ENCODE measurements around the gene MAEL. TPM values are rescaled to one million over a fixed set of nuclear protein-coding genes. Genes with fewer than 3 reads are reported as not detected.

Gene MAEL
- total RNA-seq (2014; rRNA removed; shearing (Covaris generic)): not detected in 2 replicates

- Histone ChIP-seq H3K36me3 (replicated peaks; ENCODE audit: control insufficient read depth, insufficient read depth, low read length) (no peaks in the 10 kb centered on the region), H3K27me3 (ENCODE audit: control insufficient read depth, insufficient read depth, low read length) (no peaks in the 10 kb centered on the region; the same call in 1 of the 2 replicates), H3K4me3 (ENCODE audit: insufficient read depth, low read depth, low read length) (no peak within 1 kb of the TSS)
- DNase-seq: peak; percentile 30
Measured at GRCh38 chr1:166988974-166989515, at the start of gene MAEL. TSS of gene MAEL (plus strand) at chr1:166989280. CDS start at chr1:166989353, 73 bp downstream.

DNA sequence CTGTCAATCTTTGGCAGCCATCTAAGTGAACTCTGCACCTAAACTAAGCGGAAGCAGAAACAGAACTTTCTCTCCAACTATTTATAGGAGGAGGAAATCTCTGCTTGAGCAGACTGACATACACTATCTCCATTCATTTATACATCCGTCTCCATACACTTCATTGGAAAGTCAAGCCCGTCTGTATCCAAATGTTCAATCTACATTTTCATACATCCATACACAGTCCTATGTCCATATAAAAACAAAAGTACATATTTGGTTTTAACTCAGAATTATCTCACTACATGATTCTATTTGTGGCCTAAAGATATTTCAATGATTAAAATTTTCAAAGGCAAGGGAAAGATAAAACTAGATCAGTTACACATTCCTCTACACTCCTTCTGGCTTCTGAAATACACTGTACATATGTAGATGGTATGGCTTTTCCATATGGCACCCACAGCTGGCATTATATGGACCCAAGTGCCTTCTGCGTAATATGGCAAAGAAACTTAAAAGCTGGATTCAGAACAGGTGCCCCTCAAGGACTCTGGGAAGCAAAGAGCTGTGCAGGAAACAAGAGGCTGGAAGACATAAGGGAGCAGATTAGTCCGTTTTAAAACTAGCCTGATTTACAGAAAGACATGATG is 49.2 kb upstream of the MAEL start:
- Histone ChIP-seq H3K4me3 (ENCODE audit: insufficient read depth, low read depth, low read length) (no peak overlapping the region), H3K36me3 (replicated peaks; ENCODE audit: control insufficient read depth, insufficient read depth, low read length) (no peaks in the 10 kb centered on the region), H3K27me3 (ENCODE audit: control insufficient read depth, insufficient read depth, low read length) (no peaks in the 10 kb centered on the region; the same call in 1 of the 2 replicates)
- DNase-seq: no peak

- Histone ChIP-seq H3K36me3 (replicated peaks; ENCODE audit: control insufficient read depth, insufficient read depth, low read length) (no peaks in the 10 kb centered on the region), H3K27me3 (ENCODE audit: control insufficient read depth, insufficient read depth, low read length) (peaks cover 28% of the 10 kb centered on the region), H3K4me3 (ENCODE audit: insufficient read depth, low read depth, low read length) (no peak overlapping the region)
- DNase-seq: no peak
Measured at GRCh38 chr1:166944186-166944967, 44.7 kb upstream of the MAEL start.

GRCh38 chr1:166947398-166948043 is 41.6 kb upstream of the MAEL start:
- H3K4me3 ChIP-seq (ENCODE audit: insufficient read depth, low read depth, low read length): peak overlapping the region; percentile 28
- peak; percentile 86 for DNase-seq
- no peaks in the 10 kb centered on the region for H3K36me3 ChIP-seq (replicated peaks; ENCODE audit: control insufficient read depth, insufficient read depth, low read length)
- H3K27me3 ChIP-seq (ENCODE audit: control insufficient read depth, insufficient read depth, low read length): peaks cover 28% of the 10 kb centered on the region

- Histone ChIP-seq H3K27me3 (ENCODE audit: control insufficient read depth, insufficient read depth, low read length) (peaks cover 28% of the 10 kb centered on the region), H3K4me3 (ENCODE audit: insufficient read depth, low read depth, low read length) (no peak overlapping the region), H3K36me3 (replicated peaks; ENCODE audit: control insufficient read depth, insufficient read depth, low read length) (no peaks in the 10 kb centered on the region)
- no peak for DNase-seq
Measured at GRCh38 chr1:166948856-166949350, 40.2 kb upstream of the MAEL start.

DNA sequence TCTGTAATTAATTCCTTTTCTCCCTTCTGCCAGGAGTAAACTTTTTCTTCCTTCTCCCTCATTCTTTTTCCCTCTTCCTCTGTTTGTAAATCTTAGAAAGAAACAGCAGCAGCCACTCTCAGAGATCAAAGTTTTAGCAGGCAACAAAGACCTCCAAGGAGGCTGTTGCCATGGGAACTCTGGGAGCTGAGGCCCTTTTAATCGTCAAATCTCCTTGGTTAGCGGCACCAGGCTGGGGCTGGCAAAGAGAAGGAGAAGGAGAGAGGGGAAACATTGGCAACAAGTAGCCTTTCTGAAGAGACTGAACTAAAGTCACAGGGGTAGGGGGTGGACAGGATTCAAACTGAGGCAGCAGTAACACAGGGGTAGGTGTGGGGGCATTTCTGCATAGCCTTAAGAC is 38.9 kb upstream of the MAEL start:
- DNase-seq: peak; percentile 62
- no peaks in the 10 kb centered on the region for H3K36me3 ChIP-seq (replicated peaks; ENCODE audit: control insufficient read depth, insufficient read depth, low read length)
- H3K27me3 ChIP-seq (ENCODE audit: control insufficient read depth, insufficient read depth, low read length): peaks cover 28% of the 10 kb centered on the region
- H3K4me3 ChIP-seq (ENCODE audit: insufficient read depth, low read depth, low read length): no peak overlapping the region

DNA sequence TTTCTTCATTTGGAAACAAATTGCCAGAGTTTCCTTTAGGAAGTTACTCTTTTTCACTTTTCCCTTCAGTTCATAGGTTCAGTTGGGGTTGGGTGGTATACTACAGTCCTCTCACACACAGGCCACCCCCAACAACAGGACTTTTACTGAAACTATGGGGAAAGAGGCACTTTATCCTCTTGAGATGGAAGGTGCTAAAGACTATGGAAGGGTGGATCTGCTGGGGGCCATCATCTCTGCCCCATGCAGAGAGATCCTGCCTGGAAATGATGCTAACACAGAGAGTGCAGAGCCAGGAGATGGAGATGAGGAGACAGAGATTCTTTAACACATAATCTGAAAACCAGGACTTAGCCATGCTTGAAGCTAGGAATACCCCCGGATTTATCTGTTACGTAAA is 38.0 kb upstream of the MAEL start:
- Histone ChIP-seq H3K27me3 (ENCODE audit: control insufficient read depth, insufficient read depth, low read length) (peaks cover 25% of the 10 kb centered on the region), H3K4me3 (ENCODE audit: insufficient read depth, low read depth, low read length) (no peak overlapping the region), H3K36me3 (replicated peaks; ENCODE audit: control insufficient read depth, insufficient read depth, low read length) (no peaks in the 10 kb centered on the region)
- DNase-seq: no peak

- DNase-seq: no peak
- H3K4me3 ChIP-seq (ENCODE audit: insufficient read depth, low read depth, low read length): no peak overlapping the region
- peaks cover 17% of the 10 kb centered on the region for H3K27me3 ChIP-seq (ENCODE audit: control insufficient read depth, insufficient read depth, low read length)
Measured at GRCh38 chr1:166952002-166952746, 36.9 kb upstream of the MAEL start.

GRCh38 chr1:166953491-166953890 is 35.6 kb upstream of the MAEL start:
- Histone ChIP-seq H3K4me3 (ENCODE audit: insufficient read depth, low read depth, low read length) (no peak overlapping the region), H3K36me3 (replicated peaks; ENCODE audit: control insufficient read depth, insufficient read depth, low read length) (no peaks in the 10 kb centered on the region), H3K27me3 (ENCODE audit: control insufficient read depth, insufficient read depth, low read length) (peaks cover 4% of the 10 kb centered on the region; the same call in 1 of the 2 replicates)
- DNase-seq: no peak

More at GRCh38 chr1:166952002-166952746, 36.9 kb upstream of the MAEL start:
- no peaks in the 10 kb centered on the region for H3K36me3 ChIP-seq (replicated peaks; ENCODE audit: control insufficient read depth, insufficient read depth, low read length)

DNA sequence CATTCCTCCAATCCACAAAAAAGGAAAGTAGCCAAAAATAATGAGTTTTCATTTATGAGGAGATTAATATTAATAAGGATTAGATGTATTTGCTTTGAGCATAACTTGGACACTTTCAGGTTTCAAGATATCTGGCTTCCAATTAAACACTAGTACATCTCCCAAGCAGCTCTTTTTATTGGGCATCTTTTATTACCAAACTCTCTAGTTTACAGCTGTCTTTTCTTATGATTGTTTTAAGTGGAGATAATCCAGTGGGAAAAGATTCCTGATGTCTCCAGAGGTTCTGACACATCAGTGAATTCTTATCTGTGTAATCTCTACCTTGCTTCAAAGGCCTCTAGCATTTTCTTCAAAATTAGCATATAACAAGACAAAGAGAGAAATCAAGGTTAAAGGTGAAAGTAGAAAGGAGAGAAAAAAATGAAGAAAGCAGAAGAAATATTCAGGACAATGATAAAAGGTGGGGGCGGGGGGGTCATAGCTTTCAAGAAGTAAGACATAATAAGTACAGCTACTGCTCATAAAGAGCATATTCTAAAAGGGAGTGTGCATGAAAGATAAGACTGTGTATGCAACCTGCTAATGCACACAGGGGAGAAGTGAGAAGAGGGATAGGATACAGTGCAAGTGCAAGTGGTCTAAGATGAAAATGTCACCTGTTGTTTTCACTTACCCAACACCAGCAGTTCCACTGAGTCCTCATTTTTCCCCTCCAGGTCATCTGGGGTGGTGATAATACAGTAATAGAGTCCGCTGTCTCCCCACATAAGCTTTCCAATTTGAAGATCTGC is 32.8 kb upstream of the MAEL start:
- Histone ChIP-seq H3K27me3 (ENCODE audit: control insufficient read depth, insufficient read depth, low read length) (no peaks in the 10 kb centered on the region), H3K36me3 (replicated peaks; ENCODE audit: control insufficient read depth, insufficient read depth, low read length) (no peaks in the 10 kb centered on the region), H3K4me3 (ENCODE audit: insufficient read depth, low read depth, low read length) (no peak overlapping the region)
- DNase-seq: no peak

GRCh38 chr1:166956872-166957271 is 32.2 kb upstream of the MAEL start:
- Histone ChIP-seq H3K36me3 (replicated peaks; ENCODE audit: control insufficient read depth, insufficient read depth, low read length) (no peaks in the 10 kb centered on the region), H3K27me3 (ENCODE audit: control insufficient read depth, insufficient read depth, low read length) (no peaks in the 10 kb centered on the region), H3K4me3 (ENCODE audit: insufficient read depth, low read depth, low read length) (no peak overlapping the region)
- DNase-seq: no peak

DNA sequence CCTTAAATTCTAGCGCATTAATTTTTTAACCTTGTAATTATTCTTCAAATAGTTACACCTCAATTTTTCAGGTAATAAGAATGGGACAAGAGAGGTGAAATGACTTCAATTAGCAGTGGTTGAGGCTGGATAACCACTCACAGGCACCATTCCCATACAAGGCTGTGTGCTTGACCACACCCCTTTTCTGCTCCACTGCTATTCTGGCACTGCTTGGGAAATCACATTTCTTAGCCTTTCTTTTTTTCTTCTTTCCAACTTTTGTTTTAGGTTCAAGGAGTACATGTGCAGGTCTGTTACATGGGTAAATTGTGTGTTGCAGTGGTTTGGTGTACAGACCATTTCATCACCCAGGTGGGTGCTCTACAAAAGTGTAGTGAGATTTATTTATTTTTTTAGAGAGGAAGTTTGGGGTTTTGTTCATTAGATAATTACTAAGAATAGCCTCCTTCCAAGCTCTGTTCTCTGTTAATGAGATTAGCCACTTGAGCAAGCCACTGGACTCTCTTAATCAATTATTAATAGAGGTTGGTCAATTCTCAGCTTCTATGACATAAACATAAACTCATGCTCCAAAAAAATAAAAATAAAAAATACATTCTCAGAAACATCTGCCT is 28.1 kb upstream of the MAEL start:
- no peak overlapping the region for H3K4me3 ChIP-seq (ENCODE audit: insufficient read depth, low read depth, low read length)

GRCh38 chr1:166969074-166969677 is 19.9 kb upstream of the MAEL start:
- H3K36me3 ChIP-seq (replicated peaks; ENCODE audit: control insufficient read depth, insufficient read depth, low read length): no peaks in the 10 kb centered on the region
- peaks cover 24% of the 10 kb centered on the region for H3K27me3 ChIP-seq (ENCODE audit: control insufficient read depth, insufficient read depth, low read length)
- DNase-seq: no peak
- H3K4me3 ChIP-seq (ENCODE audit: insufficient read depth, low read depth, low read length): no peak overlapping the region

More for the DNA sequence above, 28.1 kb upstream of the MAEL start:
- Histone ChIP-seq H3K36me3 (replicated peaks; ENCODE audit: control insufficient read depth, insufficient read depth, low read length) (no peaks in the 10 kb centered on the region), H3K27me3 (ENCODE audit: control insufficient read depth, insufficient read depth, low read length) (0 out of 2 replicates have a peak, but pooled peaks cover 1% of the 10 kb centered on the region)
- no peak for DNase-seq

Measured in H7 (cell line).